ENCODE measurements around the gene FAM107B.

- no peak for TF ChIP-seq CTCF (IDR thresholded peaks at IDR 0.05)
- TF ChIP-seq EZH2 (IDR thresholded peaks at IDR 0.05): no peak
- no peak for TF ChIP-seq EZH2phosphoT487 (IDR thresholded peaks at IDR 0.05)
These were observed 193.0 kb downstream of the FAM107B start for GRCh38 chr10:14581553-14582321.

All from neural progenitor cell (in vitro differentiated cells).